Measurements from ENCODE around the gene CNTFR.

CNTFR gene

DNA sequence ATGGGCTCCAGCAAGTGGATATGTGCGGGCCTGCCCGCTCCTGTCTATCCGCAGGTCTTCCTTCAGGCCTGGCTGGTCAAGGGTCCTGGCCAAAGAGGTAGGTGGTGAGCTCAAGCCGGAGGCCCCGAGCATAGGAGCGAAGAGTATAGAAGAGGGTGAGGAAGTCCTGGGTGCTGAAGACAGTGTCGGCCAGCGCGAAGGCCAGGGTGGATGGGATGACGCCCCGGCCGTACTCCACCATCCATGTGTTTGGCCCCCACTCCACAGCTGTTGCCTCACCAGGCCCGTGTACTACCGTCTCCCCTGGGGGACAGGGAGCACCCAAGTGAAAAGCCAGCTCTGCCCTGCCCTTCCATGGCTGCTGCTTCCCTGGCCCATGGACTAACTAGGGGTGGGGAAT is 46.0 kb upstream of the CNTFR start:
- Histone ChIP-seq H3K27ac (no peak overlapping the region), H3K4me3 (ENCODE audit: low read depth, low read length) (no peak overlapping the region), H3K27me3 (replicated peaks) (no peaks in the 10 kb centered on the region), H3K36me3 (replicated peaks) (peaks cover 4% of the 10 kb centered on the region)
- no peak for DNase-seq
- in situ Hi-C loops (cut with HindIII; ENCODE audit: low pct_ligation_motif_present, low sequenced_read_pairs), result no loop called here
- no peak for TF ChIP-seq CTCF (IDR thresholded peaks at IDR 0.05; ENCODE audit: low read depth, low read length, missing control alignments)

DNA sequence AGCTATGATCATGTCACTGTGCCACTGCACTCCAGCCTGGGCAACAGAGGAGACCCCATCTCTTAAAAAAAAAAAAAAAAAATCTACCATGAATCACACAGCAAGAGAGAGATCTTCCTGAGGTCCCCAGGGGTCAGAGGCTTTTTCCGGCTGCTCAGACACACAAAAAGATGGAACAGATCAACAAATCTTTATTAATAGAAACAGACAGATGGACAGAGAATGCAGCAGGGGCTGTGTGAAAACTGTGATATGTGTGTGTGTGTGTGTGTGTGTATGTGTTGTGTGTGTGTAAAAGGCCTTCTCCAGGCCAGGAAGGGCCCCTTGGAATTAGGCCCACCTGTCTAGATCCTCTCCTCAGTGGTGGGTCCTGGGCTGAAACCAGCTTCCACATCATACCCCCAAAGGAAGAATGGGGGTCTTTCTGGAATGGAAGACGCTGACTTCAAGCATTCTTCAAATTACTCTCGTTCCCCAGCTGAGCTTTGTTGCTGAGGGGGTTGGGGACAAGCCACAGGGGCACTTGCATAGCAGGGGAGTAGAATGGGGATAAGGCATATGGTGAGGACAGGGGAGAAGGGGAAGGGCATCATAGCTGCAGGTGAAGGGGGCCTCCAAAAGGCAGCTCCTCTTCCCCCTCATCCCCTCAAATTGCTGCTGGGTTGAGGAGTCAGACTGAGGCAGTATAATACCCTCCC is 45.2 kb upstream of the CNTFR start:
- no peak for TF ChIP-seq CTCF (IDR thresholded peaks at IDR 0.05; ENCODE audit: low read depth, low read length, missing control alignments)
- no peak for DNase-seq
- Histone ChIP-seq H3K27me3 (replicated peaks) (peaks cover 6% of the 10 kb centered on the region), H3K36me3 (replicated peaks) (peaks cover 4% of the 10 kb centered on the region), H3K4me3 (ENCODE audit: low read depth, low read length) (no peak overlapping the region), H3K27ac (no peak overlapping the region)
- in situ Hi-C loops (cut with HindIII; ENCODE audit: low pct_ligation_motif_present, low sequenced_read_pairs), result no loop called here

GRCh38 chr9:34633851-34634550 is 44.5 kb upstream of the CNTFR start:
- in situ Hi-C loops (cut with HindIII; ENCODE audit: low pct_ligation_motif_present, low sequenced_read_pairs), result no loop called here
- DNase-seq, result peak; percentile 64
- peak; percentile 89 for TF ChIP-seq CTCF (IDR thresholded peaks at IDR 0.05; ENCODE audit: low read depth, low read length, missing control alignments)
- Histone ChIP-seq H3K27me3 (replicated peaks) (peaks cover 13% of the 10 kb centered on the region), H3K27ac (no peak overlapping the region), H3K36me3 (replicated peaks) (peaks cover 4% of the 10 kb centered on the region), H3K4me3 (ENCODE audit: low read depth, low read length) (no peak overlapping the region)

DNA sequence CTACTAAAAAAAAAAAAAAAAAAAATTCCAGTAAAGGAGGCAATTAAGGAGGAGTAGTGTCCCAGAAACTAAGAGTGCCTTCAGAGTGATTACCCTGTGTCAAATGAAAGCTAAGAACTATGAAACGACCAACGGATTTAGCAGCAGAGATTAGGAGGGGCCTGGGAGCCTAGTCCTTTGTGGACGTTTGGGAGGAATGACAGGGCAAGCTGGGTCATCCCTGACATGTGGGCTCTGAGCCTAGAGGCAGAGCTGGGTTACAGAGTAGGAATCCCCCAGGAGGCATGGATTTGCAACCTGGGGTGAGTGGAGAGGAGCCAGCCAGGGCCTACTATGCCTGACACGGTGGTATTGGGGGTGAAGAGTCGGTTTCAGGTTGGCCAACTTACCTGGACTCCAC is 43.6 kb upstream of the CNTFR start:
- no peak overlapping the region for H3K27ac ChIP-seq
- H3K27me3 ChIP-seq (replicated peaks), result peaks cover 19% of the 10 kb centered on the region
- in situ Hi-C loops (cut with HindIII; ENCODE audit: low pct_ligation_motif_present, low sequenced_read_pairs), result no loop called here
- H3K4me3 ChIP-seq (ENCODE audit: low read depth, low read length), result no peak overlapping the region
- H3K36me3 ChIP-seq (replicated peaks), result peaks cover 4% of the 10 kb centered on the region
- DNase-seq, result no peak
- no peak for TF ChIP-seq CTCF (IDR thresholded peaks at IDR 0.05; ENCODE audit: low read depth, low read length, missing control alignments)

GRCh38 chr9:34630402-34631154 is 41.1 kb upstream of the CNTFR start:
- TF ChIP-seq CTCF (IDR thresholded peaks at IDR 0.05; ENCODE audit: low read depth, low read length, missing control alignments), result no peak
- no peak for DNase-seq
- in situ Hi-C loops (cut with HindIII; ENCODE audit: low pct_ligation_motif_present, low sequenced_read_pairs), result no loop called here
- peaks cover 4% of the 10 kb centered on the region for H3K36me3 ChIP-seq (replicated peaks)
- no peak overlapping the region for H3K4me3 ChIP-seq (ENCODE audit: low read depth, low read length)
- peaks cover 40% of the 10 kb centered on the region for H3K27me3 ChIP-seq (replicated peaks)
- no peak overlapping the region for H3K27ac ChIP-seq
